Type B pancreatic cell (in vitro differentiated cells): ENCODE data around the gene SRPRA. TPM values are rescaled to one million over a fixed set of nuclear protein-coding genes. Genes with fewer than 3 reads are reported as not detected.

Source experiments
- DNase-seq: peaks from one replicate; pipeline ENCODE4 v3.0.0; 2021; ENCODE audit warnings: mixed read lengths; ENCODE audit not compliant: unreplicated experiment; ENCODE audit errors: extremely low spot score
- H3K27ac Mint-ChIP-seq: 2 replicates; pipeline ENCODE4 v1.8.0; 2021; ENCODE audit warnings: mild to moderate bottlenecking, mixed read lengths
- H3K27me3 Mint-ChIP-seq: 2 replicates; pipeline ENCODE4 v1.8.0; 2021; ENCODE audit warnings: mixed read lengths
- H3K36me3 Mint-ChIP-seq: 2 replicates; pipeline ENCODE4 v1.8.0; 2021; ENCODE audit warnings: mixed read lengths
- H3K4me1 Mint-ChIP-seq: one replicate; pipeline ENCODE4 v1.8.0; 2021; ENCODE audit warnings: mixed read lengths; ENCODE audit not compliant: unreplicated experiment
- H3K4me3 Mint-ChIP-seq: 2 replicates; pipeline ENCODE4 v1.8.0; 2021; ENCODE audit warnings: mild to moderate bottlenecking, mixed read lengths
- H3K9me3 Mint-ChIP-seq: 2 replicates; pipeline ENCODE4 v1.8.0; 2021; ENCODE audit warnings: mixed read lengths
- total RNA-seq: library from RNA; stranded (reverse); gene quantifications from 2 replicates; pipeline ENCODE4 v1.2.1, GENCODE V29; 2021; ENCODE audit warnings: low replicate concordance
- TF ChIP-seq, protein P1 (sequence below): fragments of 200-600 bp; sonication (generic); conservative IDR thresholded peaks from 2 replicates; pipeline ENCODE4 v1.5.0; 2021; ENCODE audit warnings: antibody characterized with exemption, mild to moderate bottlenecking

The SRPRA gene
- total RNA-seq, 1 donor from 2014 or later, result 76.6 TPM

DNA sequence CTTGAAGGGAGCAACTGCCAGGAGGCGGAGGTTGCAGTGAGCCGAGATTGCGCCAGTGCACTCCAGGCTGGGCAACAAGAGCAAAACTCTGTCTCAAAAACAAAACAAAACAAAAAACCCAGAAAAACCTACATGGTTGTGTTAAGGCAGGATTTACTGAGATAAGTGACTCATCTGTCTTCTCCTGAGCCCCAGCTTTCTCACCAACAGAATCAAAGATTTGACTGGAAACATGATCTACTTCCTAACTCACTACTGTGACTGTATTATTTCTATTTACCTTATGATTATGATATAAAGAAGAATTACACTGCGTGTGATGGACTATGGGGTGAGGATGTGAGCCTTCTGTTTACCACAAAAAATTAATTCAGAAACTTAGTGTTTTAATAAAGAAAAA lies 35.3 kb downstream of the SRPRA start:
- TF ChIP-seq, protein P1, sequence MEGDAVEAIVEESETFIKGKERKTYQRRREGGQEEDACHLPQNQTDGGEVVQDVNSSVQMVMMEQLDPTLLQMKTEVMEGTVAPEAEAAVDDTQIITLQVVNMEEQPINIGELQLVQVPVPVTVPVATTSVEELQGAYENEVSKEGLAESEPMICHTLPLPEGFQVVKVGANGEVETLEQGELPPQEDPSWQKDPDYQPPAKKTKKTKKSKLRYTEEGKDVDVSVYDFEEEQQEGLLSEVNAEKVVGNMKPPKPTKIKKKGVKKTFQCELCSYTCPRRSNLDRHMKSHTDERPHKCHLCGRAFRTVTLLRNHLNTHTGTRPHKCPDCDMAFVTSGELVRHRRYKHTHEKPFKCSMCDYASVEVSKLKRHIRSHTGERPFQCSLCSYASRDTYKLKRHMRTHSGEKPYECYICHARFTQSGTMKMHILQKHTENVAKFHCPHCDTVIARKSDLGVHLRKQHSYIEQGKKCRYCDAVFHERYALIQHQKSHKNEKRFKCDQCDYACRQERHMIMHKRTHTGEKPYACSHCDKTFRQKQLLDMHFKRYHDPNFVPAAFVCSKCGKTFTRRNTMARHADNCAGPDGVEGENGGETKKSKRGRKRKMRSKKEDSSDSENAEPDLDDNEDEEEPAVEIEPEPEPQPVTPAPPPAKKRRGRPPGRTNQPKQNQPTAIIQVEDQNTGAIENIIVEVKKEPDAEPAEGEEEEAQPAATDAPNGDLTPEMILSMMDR, result no peak
- H3K27ac Mint-ChIP-seq, result no peak overlapping the region
- H3K4me1 Mint-ChIP-seq, result no peaks in the 10 kb centered on the region
- H3K36me3 Mint-ChIP-seq, result peaks cover 17% of the 10 kb centered on the region
- no peak for DNase-seq
- H3K9me3 Mint-ChIP-seq, result no peaks in the 10 kb centered on the region
- no peak overlapping the region for H3K4me3 Mint-ChIP-seq
- H3K27me3 Mint-ChIP-seq, result no peaks in the 10 kb centered on the region

DNA sequence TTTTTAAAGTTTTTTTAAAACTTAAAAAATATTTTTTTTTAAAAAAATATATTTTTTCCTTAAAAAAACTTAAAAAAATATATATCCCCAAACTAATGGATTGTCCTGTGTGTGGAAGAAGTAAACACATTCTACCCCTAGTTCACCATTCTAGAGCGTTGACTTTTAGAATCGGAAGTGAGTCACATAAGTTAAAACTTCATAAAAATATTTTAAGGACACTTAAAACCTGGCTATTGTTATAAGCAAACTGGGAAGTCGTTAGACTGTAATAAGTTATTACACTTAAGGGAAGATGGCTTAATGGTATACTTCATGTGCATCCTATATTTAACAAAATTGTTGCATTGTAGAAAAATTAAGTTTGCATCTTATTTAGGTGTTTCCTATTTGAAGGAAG lies 36.0 kb downstream of the SRPRA start:
- Mint-ChIP-seq H3K9me3 (no peaks in the 10 kb centered on the region), H3K27ac (no peak overlapping the region), H3K36me3 (peaks cover 17% of the 10 kb centered on the region), H3K4me3 (no peak overlapping the region), H3K4me1 (no peaks in the 10 kb centered on the region), H3K27me3 (no peaks in the 10 kb centered on the region)
- TF ChIP-seq, protein P1, result no peak
- no peak for DNase-seq

DNA sequence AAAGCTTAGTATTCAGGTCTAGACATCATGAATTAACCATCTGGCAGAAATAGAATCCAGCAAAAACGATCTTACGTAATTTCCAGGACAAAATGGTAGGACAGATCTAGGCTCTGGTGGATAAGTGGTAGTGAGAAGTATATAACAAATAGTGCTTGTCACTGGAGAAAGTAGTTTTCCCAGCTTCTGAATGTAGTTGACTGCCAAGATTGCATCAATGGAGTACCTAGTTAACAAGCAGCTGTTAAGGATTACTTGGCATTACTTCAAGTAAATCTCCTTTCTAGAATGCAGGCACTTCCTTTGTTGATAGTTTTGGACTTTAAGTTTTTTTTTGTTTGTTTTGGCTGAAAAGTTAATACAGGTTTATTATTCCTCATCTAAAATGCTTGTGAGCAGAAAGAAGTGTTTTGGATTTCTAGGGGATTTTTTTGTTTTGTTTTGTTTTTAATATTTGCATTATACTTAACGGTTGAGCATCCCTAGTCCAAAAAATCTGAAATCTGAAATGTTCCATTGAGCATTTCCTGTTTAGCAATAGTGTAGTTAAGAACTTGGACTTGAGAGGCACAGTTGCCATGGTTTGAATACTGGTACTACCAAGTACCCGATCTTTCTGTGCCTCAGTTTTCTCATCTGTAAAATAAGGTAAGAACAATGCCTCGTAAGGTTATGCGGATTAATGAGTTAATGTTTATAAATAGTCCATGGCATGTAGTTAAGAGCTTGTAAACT lies 36.8 kb downstream of the SRPRA start:
- Mint-ChIP-seq H3K27me3 (no peaks in the 10 kb centered on the region), H3K9me3 (no peaks in the 10 kb centered on the region), H3K27ac (no peak overlapping the region), H3K4me1 (no peaks in the 10 kb centered on the region), H3K4me3 (no peak overlapping the region), H3K36me3 (peaks cover 17% of the 10 kb centered on the region)
- TF ChIP-seq, protein P1, result no peak
- no peak for DNase-seq

DNA sequence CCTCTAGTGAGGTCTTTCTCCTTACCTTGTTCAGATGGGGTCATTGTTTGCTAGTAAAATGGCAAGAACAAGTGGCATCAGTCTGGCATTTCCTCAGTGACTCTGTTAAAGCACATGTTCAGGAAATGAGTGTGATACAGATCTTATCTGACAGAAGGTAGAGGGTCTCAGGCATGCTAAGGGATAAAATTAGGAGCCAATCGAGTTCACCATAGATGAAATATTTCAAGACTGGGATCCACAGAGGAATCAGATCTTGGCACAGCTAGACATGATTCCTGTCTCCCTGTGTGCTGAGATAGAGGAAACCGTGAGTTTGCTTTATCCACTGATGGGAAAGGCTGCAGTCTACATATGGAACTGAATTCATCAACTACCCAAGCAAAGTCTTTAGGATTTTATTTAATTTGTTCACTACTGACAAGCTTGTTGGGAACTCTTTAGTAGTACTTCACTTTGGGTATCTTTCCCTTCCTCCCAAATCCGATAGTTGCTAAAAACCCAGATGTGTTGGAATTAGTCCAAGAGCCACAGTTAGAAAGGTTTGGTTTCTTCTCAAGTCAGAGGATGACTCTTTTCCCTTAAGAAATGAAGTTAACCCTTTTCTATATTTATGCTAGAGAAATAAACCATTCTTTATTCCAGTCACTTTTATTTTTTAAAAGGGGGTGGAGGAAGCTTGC lies 38.7 kb downstream of the SRPRA start:
- no peaks in the 10 kb centered on the region for H3K4me1 Mint-ChIP-seq
- DNase-seq, result no peak
- H3K27me3 Mint-ChIP-seq, result no peaks in the 10 kb centered on the region
- no peak overlapping the region for H3K4me3 Mint-ChIP-seq
- no peak overlapping the region for H3K27ac Mint-ChIP-seq
- peaks cover 9% of the 10 kb centered on the region for H3K36me3 Mint-ChIP-seq
- no peaks in the 10 kb centered on the region for H3K9me3 Mint-ChIP-seq
- TF ChIP-seq, protein P1, result no peak

DNA sequence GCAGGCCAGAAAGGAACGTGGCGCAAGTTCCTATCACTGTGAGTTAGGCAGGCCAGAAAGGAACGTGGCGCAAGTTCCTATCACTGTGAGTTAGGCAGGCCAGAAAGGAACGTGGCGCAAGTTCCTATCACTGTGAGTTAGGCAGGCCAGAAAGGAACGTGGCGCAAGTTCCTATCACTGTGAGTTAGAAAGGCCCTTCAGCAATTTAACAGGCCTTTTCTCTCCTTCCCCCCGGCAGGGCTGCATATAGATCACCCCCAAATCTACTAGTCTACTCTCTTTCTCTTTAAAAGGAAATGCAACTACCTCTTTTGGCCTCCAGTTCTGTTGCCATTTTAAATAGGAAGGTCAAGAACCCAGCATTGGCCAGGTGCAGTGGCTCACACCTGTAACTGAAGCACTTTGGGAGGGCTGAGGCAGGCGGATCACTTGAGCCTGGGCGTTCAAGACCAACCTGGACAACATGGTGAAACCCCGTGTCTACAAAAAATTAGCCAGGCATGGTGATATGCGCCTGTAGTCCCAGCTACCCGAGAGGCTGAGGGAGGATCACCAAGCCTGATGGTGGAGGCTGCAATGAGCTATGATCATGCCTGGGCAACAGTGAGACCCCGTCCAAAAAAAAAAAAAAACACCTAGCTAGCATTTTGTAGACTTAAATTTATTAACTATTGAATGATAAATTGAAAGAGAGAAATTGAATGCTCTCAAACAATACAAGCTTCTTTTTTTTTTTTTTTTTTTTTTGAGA lies 42.2 kb downstream of the SRPRA start:
- no peak for DNase-seq
- Mint-ChIP-seq H3K27me3 (no peaks in the 10 kb centered on the region), H3K4me1 (no peaks in the 10 kb centered on the region), H3K36me3 (peaks cover 10% of the 10 kb centered on the region), H3K4me3 (no peak overlapping the region), H3K27ac (no peak overlapping the region), H3K9me3 (no peaks in the 10 kb centered on the region)
- TF ChIP-seq, protein P1, result no peak
